CD4-positive, alpha-beta T cell treated with Interleukin-2 at 100 ng/mL for 4 hours (primary cell): ENCODE data around the gene PLD3.
"Not testable (repeated sequence)": the region's sequence is repeated elsewhere in the genome, so short reads cannot be mapped to it uniquely, and the experiment has no call there.

ENCODE experiments used
- DNase-seq: peaks from one replicate; pipeline ENCODE4 v3.0.0-alpha.2; 2020; ENCODE audit warnings: low spot score

The PLD3 gene

DNA sequence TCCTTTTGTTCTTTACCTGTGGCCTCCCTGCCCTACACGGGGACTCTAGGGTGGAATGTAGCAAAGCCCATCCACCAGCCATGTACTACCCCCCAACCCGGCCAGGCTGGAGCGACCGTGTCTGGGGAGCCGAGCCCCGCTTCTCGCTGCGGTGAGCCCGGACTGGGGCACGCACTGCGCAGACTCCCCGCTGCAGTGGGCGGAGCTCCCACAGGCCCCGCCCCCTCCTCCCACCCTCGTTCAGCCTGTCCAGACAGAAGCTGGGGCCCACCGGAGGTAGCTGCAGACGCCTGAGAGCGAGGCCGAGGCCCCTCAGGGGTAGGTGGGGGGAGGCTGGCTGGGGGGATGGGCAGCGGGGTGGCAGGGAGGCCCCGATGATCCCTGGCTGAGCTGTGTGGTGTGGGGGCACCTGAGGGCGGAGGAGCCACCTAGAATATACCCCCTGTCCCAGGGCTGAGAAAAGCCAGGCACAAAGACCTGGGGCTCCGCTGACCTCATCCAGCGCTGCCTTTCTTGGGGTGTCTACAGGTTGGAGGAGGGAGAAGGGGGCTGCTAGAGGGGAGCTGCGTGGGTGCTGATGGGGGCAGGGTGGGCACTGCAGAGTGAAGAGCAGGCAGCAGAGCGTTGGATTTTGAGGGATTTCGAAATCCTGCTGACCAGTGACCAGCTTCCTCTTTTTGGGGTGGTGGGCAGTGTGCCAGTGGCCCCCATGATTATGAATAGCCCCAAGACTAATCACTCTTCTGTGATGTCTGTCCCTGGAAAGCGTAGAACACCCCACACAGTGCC is 17.3 kb downstream of the PLD3 start:
- DNase-seq = peak; percentile 17

DNA sequence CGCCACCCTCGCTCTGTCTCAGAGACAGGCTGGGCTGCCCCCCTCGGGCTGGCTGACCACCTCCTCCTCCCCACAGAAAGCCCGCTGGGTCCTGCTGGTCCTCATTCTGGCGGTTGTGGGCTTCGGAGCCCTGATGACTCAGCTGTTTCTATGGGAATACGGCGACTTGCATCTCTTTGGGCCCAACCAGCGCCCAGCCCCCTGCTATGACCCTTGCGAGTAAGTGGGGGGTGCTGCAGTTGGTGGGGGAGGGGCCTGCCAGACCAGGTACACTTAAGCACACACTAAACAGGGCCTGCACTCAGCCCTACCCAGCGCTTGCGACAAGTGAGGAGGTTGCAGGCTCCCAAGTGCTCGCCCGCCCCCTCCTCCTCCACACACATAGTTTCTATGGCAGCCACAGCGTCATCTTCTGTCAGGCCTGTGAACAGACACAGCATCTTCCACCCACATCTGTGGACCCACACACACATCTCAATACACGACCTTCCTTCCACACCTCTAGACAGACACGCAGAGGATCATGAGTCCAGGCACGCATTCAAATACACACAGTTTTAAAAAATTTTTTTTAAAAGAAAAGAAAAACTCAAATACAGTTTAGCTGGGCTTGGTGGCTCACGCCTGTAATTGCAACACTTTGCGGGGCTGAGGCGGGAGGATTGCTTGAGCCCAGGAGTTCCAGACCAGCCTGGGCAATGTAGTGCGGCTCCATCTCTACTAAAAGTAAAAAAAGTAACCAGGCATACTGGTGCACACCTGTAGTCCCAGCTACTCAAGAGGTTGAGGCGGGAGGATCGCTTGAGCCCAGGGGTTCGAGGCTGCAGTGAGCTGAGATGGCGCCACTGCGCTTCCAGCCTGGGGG is 18.4 kb downstream of the PLD3 start:
- no peak for DNase-seq

DNA sequence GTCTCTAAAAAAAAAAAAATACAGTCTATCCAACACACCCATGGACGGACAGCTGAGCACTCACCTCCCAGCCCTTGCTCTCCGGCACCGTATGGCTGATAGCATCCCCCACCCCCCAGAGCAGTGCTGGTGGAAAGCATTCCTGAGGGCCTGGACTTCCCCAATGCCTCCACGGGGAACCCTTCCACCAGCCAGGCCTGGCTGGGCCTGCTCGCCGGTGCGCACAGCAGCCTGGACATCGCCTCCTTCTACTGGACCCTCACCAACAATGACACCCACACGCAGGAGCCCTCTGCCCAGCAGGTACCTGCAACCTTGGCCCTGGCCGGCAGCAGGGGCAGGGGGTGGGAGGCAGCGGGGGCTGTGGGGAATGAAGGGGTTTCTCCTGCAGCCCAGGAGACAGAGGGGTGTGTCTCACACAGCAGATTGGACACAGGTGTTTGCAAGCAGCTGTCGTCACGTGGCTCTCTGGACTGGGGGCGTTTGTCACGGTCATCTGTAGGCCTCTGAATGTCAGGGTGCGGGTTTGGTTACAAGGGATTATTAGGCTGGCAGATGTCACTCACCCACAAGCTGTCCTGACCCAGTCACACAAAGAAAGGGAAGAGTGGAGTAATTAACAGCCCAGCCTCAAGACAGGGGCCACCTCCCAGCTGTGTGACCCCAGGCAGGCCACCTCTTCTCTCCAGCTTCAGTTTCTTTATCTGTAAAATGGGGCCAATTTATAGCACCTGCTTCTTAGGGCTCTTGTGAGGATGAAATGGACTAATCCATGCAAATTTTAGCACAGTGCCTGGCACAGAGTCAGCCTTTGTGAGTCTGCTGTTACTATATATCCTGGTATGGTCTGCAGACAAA is 19.3 kb downstream of the PLD3 start:
- no peak for DNase-seq

DNA sequence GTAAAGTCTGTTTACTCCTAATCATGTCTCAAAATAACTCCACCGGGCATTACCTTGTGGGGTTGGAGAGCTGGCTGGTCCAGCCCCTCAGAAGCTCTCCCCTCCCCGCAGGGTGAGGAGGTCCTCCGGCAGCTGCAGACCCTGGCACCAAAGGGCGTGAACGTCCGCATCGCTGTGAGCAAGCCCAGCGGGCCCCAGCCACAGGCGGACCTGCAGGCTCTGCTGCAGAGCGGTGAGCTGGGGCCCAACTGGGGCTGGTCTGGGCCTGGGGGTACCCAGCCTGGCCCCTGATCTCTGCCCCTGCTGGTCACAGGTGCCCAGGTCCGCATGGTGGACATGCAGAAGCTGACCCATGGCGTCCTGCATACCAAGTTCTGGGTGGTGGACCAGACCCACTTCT is 21.3 kb downstream of the PLD3 start:
- DNase-seq = no peak

DNA sequence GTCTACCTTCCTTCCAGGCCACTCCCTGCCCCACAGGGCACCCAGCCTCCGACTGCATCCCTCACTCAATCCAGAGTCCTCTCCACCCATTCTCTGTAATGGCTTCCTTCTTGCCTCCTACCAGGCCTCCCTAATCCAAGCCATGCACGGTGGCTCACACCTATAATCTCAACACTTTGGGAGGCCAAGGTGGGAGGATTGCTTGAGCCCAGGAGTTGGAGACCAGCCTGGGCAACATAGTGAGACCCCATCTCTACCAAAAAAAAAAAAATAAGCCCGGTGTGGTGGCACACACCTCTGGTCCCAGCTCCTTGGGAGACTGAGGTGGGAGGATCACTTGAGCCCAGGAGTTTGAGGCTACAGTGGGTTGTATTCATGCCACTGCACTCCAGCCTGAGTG is 21.8 kb downstream of the PLD3 start:
- DNase-seq = not testable (repeated sequence)

DNA sequence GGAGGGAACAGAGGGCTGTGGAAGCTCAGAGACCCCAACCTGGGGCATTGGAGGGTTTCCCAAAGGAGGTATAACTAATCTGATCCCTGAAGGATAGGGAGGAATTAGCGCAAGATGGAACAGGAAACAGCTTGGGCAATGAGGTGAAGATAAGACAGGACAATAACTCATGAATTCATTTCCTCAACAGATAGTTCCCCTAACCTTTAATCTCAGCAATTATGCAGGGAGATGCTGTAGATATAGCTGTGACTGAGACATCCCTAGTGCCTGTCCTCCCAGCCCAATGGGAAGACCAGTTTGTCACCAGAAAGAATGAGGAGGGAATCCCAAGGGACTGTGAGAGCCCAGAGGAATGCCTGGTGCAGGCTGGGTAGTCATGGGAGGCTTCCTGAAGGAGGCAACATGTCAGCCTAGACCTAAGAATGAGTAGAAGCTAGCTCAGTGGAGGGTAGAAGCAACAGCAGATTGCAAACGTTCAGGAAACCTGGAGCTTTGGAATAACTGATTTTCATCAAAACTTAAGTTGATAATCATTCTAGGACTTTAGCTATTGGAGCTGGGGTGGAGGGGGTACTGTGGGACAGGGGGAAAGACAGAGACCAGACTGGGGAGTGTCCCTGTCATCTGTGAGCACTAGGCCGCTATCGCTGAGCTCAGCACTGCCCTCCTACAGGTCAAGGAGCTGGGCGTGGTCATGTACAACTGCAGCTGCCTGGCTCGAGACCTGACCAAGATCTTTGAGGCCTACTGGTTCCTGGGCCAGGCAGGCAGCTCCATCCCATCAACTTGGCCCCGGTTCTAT is 22.7 kb downstream of the PLD3 start:
- no peak for DNase-seq

DNA sequence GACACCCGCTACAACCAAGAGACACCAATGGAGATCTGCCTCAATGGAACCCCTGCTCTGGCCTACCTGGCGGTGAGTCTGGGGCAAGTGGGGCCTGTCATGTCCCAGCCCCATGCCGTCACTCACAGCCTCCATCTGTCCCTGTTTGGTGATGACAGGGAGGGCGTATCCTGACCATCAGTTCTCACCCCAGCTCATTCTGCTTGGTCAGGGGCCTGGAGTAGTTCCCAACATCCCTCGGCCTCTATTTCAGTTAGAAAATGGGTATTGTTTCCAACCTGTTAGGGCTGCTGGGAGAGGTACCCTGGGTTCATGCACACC is 23.3 kb downstream of the PLD3 start:
- no peak for DNase-seq

DNA sequence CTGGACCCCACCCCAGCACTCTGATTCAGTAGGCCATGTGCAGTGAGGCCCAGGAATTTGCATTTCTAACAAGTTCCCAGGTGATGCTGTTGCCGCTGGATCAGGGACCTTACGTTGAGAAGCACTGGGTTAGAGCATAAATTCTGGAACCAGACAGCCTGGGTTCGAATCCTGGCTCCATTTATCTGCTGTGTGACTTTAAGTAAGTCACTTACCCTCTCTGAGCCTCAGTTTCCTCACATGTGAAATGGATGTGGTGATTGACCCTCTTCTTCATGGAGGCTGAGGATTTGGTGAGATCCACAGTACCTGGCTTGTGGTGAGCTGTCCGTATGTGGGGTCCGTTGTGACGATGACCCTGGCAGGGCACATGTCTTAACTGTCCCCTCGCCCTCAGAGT is 25.6 kb downstream of the PLD3 start:
- no peak for DNase-seq

DNA sequence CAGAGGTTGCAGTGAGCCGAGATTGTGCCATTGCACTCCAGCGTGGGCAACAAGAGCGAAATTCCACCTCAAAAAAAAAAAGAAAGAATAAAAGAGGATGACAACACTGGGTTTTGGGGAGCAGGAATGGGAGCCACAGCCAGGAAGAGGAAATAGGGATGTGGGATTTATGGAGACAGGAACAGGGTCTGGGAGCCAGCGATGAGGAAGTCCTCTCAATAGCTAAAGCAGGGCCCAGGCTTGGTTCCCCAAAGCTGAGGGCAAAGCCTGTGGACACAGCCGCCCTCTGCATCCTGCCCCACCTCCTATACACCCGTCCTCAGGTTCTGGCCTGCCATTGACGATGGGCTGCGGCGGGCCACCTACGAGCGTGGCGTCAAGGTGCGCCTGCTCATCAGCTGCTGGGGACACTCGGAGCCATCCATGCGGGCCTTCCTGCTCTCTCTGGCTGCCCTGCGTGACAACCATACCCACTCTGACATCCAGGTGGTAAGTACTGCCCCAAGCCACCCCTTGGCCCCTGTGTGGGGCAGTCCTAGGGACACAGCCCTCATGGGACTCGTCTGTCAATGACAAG is 27.9 kb downstream of the PLD3 start:
- DNase-seq = no peak

DNA sequence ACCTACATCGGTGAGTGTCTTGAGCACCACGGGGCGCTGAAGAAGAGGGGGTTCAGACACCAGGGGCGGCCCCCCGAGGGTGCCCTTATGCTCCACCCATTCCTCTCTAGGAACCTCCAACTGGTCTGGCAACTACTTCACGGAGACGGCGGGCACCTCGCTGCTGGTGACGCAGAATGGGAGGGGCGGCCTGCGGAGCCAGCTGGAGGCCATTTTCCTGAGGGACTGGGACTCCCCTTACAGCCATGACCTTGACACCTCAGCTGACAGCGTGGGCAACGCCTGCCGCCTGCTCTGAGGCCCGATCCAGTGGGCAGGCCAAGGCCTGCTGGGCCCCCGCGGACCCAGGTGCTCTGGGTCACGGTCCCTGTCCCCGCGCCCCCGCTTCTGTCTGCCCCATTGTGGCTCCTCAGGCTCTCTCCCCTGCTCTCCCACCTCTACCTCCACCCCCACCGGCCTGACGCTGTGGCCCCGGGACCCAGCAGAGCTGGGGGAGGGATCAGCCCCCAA is 29.4 kb downstream of the PLD3 start:
- DNase-seq = no peak

DNA sequence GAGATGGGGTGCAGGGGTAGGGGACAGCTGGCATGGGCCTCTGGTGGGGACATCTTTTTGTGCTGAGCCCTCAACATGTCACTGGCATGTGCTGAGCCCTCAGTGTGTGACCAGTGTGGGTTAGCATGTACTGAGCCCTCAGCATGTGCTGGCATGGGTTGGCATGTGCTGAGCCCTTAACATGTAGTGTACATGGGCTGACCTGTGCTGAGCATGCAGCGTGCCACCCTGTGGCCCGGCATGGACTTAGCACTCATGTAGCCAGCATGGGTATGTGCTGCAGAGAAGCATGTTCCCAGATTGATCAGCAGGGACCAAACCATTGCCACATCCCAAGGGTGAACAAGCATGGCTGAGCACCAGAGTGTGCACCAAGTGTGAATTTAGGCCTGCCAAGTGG is 30.0 kb downstream of the PLD3 start:
- DNase-seq = no peak

DNA sequence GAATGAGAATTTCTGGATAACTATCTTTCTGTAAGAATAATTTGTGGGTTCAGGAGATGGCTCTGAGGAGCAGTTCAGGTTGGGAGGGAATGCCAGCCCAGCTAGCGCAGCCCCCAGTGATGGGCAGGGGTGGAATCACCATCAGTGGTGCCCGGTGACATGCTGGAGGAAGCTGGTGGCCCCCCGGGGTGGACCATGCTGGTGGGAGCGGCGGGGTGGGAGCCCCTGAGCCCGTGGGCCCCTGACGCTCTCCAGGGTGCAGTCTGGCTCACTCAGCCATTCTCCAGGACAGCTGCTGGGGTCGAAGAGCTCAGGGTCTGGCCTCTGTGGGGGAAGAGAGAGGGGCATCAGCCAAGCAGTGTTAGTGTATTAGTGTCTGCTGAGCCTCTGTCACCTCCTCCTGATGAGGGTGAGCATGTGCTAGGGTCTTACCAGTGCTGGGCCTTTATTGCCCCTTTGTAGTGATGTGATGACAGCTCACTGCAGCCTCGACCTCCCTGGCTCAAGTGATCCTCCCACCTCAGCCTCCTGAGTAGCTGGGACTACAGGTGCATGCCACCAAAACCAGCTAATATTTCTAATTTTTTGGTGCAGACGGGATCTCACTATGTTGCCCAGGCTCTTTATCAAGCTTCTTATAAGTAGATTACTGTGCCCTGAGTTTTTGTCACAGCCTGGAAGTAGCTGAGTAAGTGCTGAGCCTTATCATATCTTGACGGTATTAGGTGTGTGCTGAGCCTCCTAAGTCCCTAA is 31.1 kb downstream of the PLD3 start:
- no peak for DNase-seq

DNA sequence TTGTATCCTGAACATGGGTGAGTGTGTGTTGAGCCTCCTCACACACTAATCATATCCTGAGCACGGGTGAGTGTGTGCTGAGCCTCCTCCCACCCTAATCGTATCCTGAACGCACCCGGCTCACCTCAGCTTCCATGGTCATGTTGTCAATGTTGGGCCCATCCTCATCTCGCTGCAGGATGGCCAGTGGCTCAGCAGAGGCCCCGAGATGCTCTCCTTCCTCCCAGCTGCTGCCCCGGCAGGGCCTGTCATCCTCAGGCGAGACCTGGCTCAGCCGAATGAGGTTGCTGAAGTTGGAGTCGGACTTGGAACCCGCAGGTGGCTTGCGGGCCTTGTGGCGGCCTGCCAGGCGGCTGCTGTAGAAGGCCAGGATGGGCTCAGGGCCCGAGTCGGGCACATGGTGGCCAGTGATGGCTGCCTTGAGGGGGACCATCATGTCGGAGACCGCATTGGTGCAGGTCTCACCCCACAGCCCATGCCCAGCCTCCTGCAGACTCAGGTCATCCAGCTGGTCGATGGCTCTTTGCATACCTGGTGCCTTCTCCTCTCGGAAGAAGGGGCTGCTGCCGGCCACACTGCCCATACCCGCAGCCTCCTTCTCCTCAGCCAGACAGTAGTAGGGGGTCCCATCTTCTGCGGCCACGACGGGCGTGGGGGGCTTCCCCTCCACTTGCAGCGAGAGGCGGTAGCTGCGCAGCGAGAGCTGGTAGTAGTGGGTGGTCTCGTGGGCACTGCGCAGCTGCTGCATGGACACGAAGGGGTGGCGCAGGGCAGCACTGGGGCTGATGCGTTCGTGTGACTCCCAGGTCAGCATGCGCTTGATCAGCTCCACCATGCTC is 31.9 kb downstream of the PLD3 start:
- no peak for DNase-seq

DNA sequence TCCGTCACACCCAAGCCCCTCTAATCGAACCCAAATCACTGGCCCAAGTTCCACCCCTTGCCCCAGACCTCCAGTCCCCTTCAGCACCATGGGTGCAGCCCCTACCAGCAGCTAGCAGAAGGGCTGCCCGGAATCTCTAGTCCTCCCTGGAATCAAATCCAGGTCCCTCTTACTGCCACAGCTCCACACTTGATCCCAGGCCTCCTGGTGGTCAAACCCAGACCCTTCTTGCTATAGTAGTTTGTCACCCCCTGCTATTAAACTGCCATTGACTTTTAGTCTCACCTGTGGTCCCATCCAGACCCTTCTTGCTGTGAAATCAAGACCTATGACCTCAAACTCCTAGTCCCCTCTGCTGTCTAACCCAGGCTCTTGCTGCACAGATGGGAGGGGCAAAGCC is 32.8 kb downstream of the PLD3 start:
- DNase-seq = no peak

DNA sequence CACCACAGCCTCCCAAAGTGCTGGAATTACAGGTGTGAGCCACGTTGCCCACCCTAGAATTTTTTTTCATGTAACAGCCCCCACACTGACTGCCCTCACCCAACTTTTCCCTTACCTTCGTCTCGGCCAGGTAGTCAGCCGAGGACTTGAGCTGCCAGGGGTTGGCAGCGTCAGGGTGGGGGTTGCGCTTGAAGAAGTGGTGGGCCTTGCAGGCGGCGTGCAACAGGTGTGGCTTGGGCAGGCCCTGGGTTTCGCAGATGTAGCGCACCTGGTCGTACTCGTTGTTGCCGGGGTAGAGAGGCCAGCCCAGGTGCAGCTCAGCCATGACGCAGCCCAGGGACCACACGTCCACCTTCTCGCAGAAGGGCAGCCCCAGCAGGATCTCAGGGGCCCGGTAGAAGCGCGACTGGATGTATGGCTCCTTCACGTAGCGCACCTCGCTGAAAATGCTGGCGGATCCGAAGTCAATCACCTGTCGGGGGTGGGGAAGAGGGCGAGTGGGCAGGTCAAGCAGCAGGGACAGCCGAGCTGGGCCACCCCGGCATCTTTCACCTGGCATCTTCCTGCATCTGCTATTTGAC is 35.3 kb downstream of the PLD3 start:
- no peak for DNase-seq

DNA sequence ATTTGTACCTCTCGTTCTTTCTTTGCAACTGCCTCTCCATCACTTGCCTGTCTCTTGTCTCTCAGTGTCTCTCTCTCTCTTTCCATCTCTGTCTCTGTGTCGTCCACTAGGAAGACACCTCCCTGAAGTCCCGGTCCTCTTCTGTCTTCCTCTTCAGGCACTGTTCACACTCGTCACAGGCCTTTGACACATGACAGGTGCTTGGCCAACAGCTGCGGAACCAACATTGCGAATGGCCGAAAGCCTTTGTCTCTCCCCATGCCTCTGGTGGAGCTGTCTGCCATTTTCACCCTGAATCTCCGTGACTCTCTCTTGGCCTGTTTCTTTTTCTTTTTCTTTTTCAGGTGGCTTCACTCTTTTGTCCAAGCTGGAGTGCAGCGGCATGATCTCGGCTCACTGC is 38.7 kb downstream of the PLD3 start:
- no peak for DNase-seq

DNA sequence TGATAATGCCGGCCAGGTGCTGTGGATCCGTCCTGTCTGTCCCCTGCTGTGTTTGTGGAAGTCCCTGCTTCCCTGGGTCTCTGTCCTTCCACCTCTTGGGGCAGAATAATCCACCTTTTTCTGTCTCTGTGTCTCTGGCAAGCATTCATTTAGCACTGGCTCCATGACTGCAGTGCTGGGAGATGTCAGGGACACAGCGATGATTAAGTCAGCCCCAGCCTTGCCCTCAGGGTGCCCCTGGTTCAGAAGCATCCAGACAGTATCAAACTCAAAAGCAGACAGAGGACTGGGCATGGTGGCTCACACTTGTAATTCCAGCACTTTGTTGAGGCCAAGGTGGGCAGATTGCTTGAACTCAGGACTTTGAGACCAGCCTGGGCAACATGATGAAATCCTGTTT is 40.0 kb downstream of the PLD3 start:
- no peak for DNase-seq

DNA sequence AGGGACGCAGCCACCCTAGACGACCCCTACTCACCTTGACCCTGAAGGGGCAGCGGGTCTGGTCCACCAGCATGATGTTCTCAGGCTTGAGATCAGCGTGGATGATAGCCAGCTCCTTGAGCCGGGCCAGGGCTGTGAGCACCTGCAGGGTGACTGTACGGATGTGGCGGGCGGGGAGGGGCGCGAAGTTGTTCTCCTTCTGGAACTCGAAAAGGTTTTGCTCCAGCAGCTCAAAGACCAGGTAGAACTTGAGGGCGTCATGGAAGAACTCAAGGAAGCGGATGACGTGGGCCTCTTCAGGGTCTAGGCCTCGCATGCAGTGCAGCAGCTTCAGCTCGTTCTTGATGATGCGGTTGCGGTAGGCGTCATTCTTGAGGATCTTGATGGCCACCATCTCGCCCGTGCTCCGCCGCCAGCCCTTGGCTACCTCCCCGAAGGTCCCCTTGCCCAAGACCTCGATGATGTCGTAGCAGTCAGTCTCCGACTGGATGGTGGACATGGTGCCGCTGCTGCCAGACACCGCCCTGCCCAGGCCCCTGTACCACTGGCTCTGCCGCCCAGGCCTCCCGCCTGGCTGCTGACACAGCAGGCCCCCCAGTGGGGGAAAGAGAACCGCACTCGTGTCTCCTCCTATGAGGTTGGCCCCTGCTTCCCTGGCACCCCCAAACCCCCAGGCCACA is 41.0 kb downstream of the PLD3 start:
- no peak for DNase-seq
